GM12878 (cell line): ENCODE measurements around the gene SPRED3. TPM values are rescaled to one million over a fixed set of nuclear protein-coding genes. Genes with fewer than 3 reads are reported as not detected.

Experiments used
- ATAC-seq: fragments of 200-7000 bp; cut with Tn5 transposase; 3 replicates; pipeline ENCODE4 v1.9.1; 2020; ENCODE audit warnings: mild to moderate bottlenecking, moderate library complexity
- BruUV-seq: library from RNA; stranded (reverse); fragments of 400-500 nt; replicated peaks from 2 replicates; lab custom pipeline; 2021; lab: Mats Ljungman, UMichigan
- CTCF ChIA-PET: fragments of 300-600 bp; sonication (Branson Sonifier 250); formaldehyde crosslinking; extraction: SDS; loops from one replicate; lab custom pipeline; 2021; ENCODE audit warnings: inconsistent platforms; lab: Yijun Ruan, JAX
- POLR2A ChIA-PET: fragments of 350-600 bp; formaldehyde crosslinking; extraction: SDS; loops from one replicate; lab custom pipeline; 2021; ENCODE audit warnings: inconsistent platforms; lab: Charles Lee
- RAD21 ChIA-PET: fragments of 300-600 bp; sonication (Branson Sonifier 250); formaldehyde crosslinking; loops from one replicate; lab custom pipeline; 2023; ENCODE audit warnings: antibody characterized with exemption; ENCODE audit not compliant: unreplicated experiment; lab: Charles Lee
- SMC1A ChIA-PET: fragments of 300-600 bp; sonication (Branson Sonifier 250); formaldehyde crosslinking; loops from one replicate; lab custom pipeline; 2023; ENCODE audit not compliant: unreplicated experiment, uncharacterized antibody; lab: Charles Lee
- DNase-seq: peaks from one replicate; pipeline ENCODE4 v3.0.0-alpha.2; 2011; ENCODE audit warnings: low read depth, low spot score
- FAIRE-seq: peaks from 3 replicates; lab custom pipeline; 2011; peaks lifted over from hg19 to GRCh38; lab: Jason Lieb, UNC
- H2AFZ ChIP-seq: 2 replicates; pipeline ENCODE4 v1.6.0; 2011; ENCODE audit warnings: low read depth, low read length, control low read depth; ENCODE audit not compliant: control insufficient read depth
- H3K27ac ChIP-seq: 2 replicates; pipeline ENCODE4 v1.5.1; 2011; ENCODE audit warnings: control low read depth; ENCODE audit not compliant: control insufficient read depth, insufficient read depth
- H3K27me3 ChIP-seq, 2 experiments: replicated peaks in 1 of 2; 2 replicates each; pipeline versions ENCODE4 v1.6.0 to v1.6.1; 2011; ENCODE audit warnings: low read length in 1 of 2; ENCODE audit not compliant: control insufficient read depth in 2 of 2, insufficient read depth in 2 of 2
- H3K36me3 ChIP-seq, 2 experiments: 2 replicates each; pipeline ENCODE4 v1.5.1; 2011; ENCODE audit warnings: low read length in 1 of 2; ENCODE audit not compliant: control insufficient read depth in 2 of 2, insufficient read depth in 2 of 2
- H3K4me1 ChIP-seq: 2 replicates; pipeline ENCODE4 v1.6.1; 2011; ENCODE audit warnings: mild to moderate bottlenecking, low read length, moderate library complexity, mixed read lengths; ENCODE audit not compliant: control insufficient read depth, insufficient read depth
- H3K4me2 ChIP-seq: 2 replicates; pipeline ENCODE4 v1.6.0; 2011; ENCODE audit warnings: control low read depth; ENCODE audit not compliant: control insufficient read depth, insufficient read depth
- H3K4me3 ChIP-seq: fragments of 200-600 bp; sonication (generic); 2 replicates; pipeline ENCODE4 v1.5.1; 2016
- H3K79me2 ChIP-seq: 2 replicates; pipeline ENCODE4 v1.6.0; 2011; ENCODE audit warnings: low read length; ENCODE audit not compliant: control insufficient read depth, insufficient read depth
- H3K9ac ChIP-seq: 2 replicates; pipeline ENCODE4 v1.8.0; 2011; ENCODE audit warnings: low read length, control low read depth, mixed read lengths; ENCODE audit not compliant: control insufficient read depth, insufficient read depth
- H3K9me3 ChIP-seq: replicated peaks from 3 replicates; pipeline ENCODE4 v1.5.1; 2011; ENCODE audit warnings: mild to moderate bottlenecking, low read length; ENCODE audit not compliant: control insufficient read depth, insufficient read depth
- H4K20me1 ChIP-seq: 2 replicates; pipeline ENCODE4 v1.6.0; 2011; ENCODE audit not compliant: control insufficient read depth, insufficient read depth
- CHD2 ChIP-seq: IDR thresholded peaks from 2 replicates; pipeline ENCODE4 v1.6.1; 2011; ENCODE audit warnings: low read depth, low read length, improper control_type of control experiment, borderline replicate concordance
- CREB1 ChIP-seq: IDR thresholded peaks from 2 replicates; pipeline ENCODE4 v1.6.1; 2012; ENCODE audit warnings: low read depth, mild to moderate bottlenecking, inconsistent platforms
- HDAC6 ChIP-seq: fragments of 200-600 bp; sonication (generic); IDR thresholded peaks from one replicate; pipeline ENCODE4 v1.8.0; 2017; ENCODE audit warnings: antibody characterized with exemption; ENCODE audit not compliant: unreplicated experiment
- IKZF2 ChIP-seq, 2 experiments: fragments of 450-650 bp; IDR thresholded peaks; 2 replicates each; pipeline ENCODE4 v1.6.1; 2017; ENCODE audit warnings: mild to moderate bottlenecking in 2 of 2, moderate library complexity in 2 of 2
- MEF2A ChIP-seq: IDR thresholded peaks from 2 replicates; pipeline ENCODE4 v1.6.1; 2011; ENCODE audit warnings: low read depth, mild to moderate bottlenecking, low read length, moderate library complexity; ENCODE audit not compliant: insufficient read depth
- RUNX3 ChIP-seq: IDR thresholded peaks from 2 replicates; pipeline ENCODE4 v1.6.1; 2012; ENCODE audit warnings: low read length, inconsistent platforms
- ZBED1 ChIP-seq: IDR thresholded peaks from 2 replicates; pipeline ENCODE4 v1.6.1; 2016; ENCODE audit warnings: borderline replicate concordance
- ZNF622 ChIP-seq: fragments of 450-650 bp; IDR thresholded peaks from 2 replicates; pipeline ENCODE4 v1.6.1; 2017; ENCODE audit warnings: mild to moderate bottlenecking, inconsistent platforms
- ZSCAN29 ChIP-seq: fragments of 450-650 bp; IDR thresholded peaks from 2 replicates; pipeline ENCODE4 v1.6.1; 2017; ENCODE audit warnings: mild to moderate bottlenecking, moderate library complexity
- WGBS: methylation state at CpG from one replicate; pipeline ENCODE4 v1.1.6; 2016; ENCODE audit warnings: low lambda C conversion rate; ENCODE audit not compliant: insufficient replicate concordance, insufficient coverage; ENCODE audit errors: missing lambda C conversion rate; 5-methylcytosine and 5-hydroxymethylcytosine counted together
- in situ Hi-C: fragments of 300-500 bp; cut with MboI; formaldehyde crosslinking; loops from 9 replicates; pipeline ENCODE4 v1.14.3; 2018; ENCODE audit warnings: mixed read lengths
- intact Hi-C: fragments of 100-400 bp; cut with micrococcal nuclease; formaldehyde crosslinking; loops from one replicate; pipeline ENCODE4 v1.14.2; 2022; ENCODE audit not compliant: unreplicated experiment
- polyA plus RNA-seq, 11 experiments: library from polyadenylated mRNA; depleted of rRNA in 4 of 11; unstranded in 6 of 11; stranded (reverse) in 5 of 11; fragments of >200 nt; fragmentation: Nextera tagmentation in 4 of 11; fragmentation: Illumina TruSeq in 1 of 11; extraction: Ambion mirVana in 4 of 11; extraction: Trizol in 1 of 11; gene quantifications; 1 replicate in 1 of 11; 2 replicates in 10 of 11; pipeline versions ENCODE4 v1.2.1 to v1.2.3, GENCODE V29; 2011 to 2016; ENCODE audit warnings: inconsistent platforms in 2 of 11, missing spikeins in 2 of 11, low read depth in 1 of 11
- total RNA-seq, 4 experiments: library from RNA; depleted of rRNA in 3 of 4; stranded (reverse); fragments of >200 nt in 3 of 4; fragmentation: Illumina TruSeq in 1 of 4; extraction: Trizol in 1 of 4; gene quantifications; 2 replicates each; pipeline versions ENCODE4 v1.2.1 to v1.2.3, GENCODE V29; 2013 to 2021
- TF ChIP-seq, protein P1 (sequence below): IDR thresholded peaks from 2 replicates; pipeline ENCODE4 v1.6.1; 2012; ENCODE audit warnings: low read depth, low read length, improper control_type of control experiment
- TF ChIP-seq, protein P2 (sequence below): fragments of 450-650 bp; formaldehyde crosslinking; IDR thresholded peaks from 2 replicates; pipeline ENCODE4 v1.4.0; 2020; ENCODE audit warnings: mild to moderate bottlenecking, moderate library complexity
- TF ChIP-seq, protein P3 (sequence below): fragments of 450-650 bp; IDR thresholded peaks from 2 replicates; pipeline ENCODE4 v1.6.1; 2016; ENCODE audit warnings: mild to moderate bottlenecking, moderate library complexity, borderline replicate concordance

SPRED3 gene
- total and polyA plus RNA-seq, 10 of the 15 experiments (the other 5 are each of a cell fraction or from before 2014, with no cell fraction given): 0.09 to 1.5 (median 0.31) TPM; not detected in 2

DNA sequence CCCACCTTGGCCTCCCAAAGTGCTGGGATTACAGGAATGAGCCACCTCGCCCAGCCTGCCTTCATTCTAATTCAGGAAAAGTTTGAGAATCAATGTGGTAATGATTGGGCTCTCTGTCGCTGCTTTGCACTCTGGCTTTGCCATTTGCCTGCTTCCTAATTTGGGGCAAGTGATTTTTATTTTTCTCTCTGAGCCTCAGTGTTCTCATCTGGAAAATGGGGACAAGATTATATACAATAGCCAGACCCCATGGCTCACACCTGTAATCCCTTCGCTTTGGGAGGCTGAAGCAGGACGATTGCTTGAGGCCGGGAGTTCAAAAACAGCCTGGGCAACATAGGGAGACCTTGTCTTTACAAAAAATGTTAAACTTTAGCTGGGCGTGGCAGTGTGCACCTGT lies 48.8 kb downstream of the SPRED3 start (continued):
- TF ChIP-seq MEF2A (no peak), CHD2 (no peak), ZSCAN29 (no peak), ZNF622 (no peak)

DNA sequence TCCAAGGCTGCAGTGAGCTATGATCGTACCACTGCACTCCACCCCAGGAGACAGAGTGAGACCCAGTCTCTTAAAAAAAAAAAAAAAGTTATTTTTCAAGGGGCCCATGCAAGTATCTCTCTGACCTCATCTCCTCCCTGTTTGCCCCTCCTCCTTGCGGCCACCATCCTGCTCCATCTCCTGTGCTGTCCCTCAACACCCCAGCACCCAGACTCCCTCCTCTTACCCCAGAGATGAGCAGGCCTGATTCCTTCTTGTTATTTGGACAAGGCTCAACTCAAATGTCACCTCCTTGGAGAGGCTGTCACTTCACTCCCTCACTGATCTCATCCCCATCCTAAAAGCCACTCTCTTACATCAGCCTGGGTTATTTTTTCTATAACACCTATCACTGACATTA lies 49.4 kb downstream of the SPRED3 start:
- Histone ChIP-seq H3K27me3 (no peaks in the 10 kb centered on the region), H3K4me3 (no peak overlapping the region), H3K79me2 (no peaks in the 10 kb centered on the region), H3K9me3 (no peaks in the 10 kb centered on the region), H3K4me2 (no peak overlapping the region), H3K27ac (no peak overlapping the region), H4K20me1 (no peaks in the 10 kb centered on the region), H2AFZ (no peak overlapping the region), H3K36me3 (no peaks in the 10 kb centered on the region), H3K9ac (no peak overlapping the region), H3K4me1 (no peaks in the 10 kb centered on the region)
- RAD21 ChIA-PET: interaction anchor here (0.7 kb wide), 1 partner anchor 64 kb away, joined by 3 read pairs; no protein-coding TSS in a partner anchor
- TF ChIP-seq, protein P1, sequence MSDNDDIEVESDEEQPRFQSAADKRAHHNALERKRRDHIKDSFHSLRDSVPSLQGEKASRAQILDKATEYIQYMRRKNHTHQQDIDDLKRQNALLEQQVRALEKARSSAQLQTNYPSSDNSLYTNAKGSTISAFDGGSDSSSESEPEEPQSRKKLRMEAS: no peak
- TF ChIP-seq CREB1 (no peak), IKZF2 (IDR thresholded peaks at IDR 0.05) (no peak), HDAC6 (no peak), ZBED1 (no peak), ZNF622 (no peak), RUNX3 (no peak)
- TF ChIP-seq, protein P2, sequence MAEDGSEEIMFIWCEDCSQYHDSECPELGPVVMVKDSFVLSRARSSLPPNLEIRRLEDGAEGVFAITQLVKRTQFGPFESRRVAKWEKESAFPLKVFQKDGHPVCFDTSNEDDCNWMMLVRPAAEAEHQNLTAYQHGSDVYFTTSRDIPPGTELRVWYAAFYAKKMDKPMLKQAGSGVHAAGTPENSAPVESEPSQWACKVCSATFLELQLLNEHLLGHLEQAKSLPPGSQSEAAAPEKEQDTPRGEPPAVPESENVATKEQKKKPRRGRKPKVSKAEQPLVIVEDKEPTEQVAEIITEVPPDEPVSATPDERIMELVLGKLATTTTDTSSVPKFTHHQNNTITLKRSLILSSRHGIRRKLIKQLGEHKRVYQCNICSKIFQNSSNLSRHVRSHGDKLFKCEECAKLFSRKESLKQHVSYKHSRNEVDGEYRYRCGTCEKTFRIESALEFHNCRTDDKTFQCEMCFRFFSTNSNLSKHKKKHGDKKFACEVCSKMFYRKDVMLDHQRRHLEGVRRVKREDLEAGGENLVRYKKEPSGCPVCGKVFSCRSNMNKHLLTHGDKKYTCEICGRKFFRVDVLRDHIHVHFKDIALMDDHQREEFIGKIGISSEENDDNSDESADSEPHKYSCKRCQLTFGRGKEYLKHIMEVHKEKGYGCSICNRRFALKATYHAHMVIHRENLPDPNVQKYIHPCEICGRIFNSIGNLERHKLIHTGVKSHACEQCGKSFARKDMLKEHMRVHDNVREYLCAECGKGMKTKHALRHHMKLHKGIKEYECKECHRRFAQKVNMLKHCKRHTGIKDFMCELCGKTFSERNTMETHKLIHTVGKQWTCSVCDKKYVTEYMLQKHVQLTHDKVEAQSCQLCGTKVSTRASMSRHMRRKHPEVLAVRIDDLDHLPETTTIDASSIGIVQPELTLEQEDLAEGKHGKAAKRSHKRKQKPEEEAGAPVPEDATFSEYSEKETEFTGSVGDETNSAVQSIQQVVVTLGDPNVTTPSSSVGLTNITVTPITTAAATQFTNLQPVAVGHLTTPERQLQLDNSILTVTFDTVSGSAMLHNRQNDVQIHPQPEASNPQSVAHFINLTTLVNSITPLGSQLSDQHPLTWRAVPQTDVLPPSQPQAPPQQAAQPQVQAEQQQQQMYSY (CRISPR knock-in tag): no peak
- TF ChIP-seq, protein P3, sequence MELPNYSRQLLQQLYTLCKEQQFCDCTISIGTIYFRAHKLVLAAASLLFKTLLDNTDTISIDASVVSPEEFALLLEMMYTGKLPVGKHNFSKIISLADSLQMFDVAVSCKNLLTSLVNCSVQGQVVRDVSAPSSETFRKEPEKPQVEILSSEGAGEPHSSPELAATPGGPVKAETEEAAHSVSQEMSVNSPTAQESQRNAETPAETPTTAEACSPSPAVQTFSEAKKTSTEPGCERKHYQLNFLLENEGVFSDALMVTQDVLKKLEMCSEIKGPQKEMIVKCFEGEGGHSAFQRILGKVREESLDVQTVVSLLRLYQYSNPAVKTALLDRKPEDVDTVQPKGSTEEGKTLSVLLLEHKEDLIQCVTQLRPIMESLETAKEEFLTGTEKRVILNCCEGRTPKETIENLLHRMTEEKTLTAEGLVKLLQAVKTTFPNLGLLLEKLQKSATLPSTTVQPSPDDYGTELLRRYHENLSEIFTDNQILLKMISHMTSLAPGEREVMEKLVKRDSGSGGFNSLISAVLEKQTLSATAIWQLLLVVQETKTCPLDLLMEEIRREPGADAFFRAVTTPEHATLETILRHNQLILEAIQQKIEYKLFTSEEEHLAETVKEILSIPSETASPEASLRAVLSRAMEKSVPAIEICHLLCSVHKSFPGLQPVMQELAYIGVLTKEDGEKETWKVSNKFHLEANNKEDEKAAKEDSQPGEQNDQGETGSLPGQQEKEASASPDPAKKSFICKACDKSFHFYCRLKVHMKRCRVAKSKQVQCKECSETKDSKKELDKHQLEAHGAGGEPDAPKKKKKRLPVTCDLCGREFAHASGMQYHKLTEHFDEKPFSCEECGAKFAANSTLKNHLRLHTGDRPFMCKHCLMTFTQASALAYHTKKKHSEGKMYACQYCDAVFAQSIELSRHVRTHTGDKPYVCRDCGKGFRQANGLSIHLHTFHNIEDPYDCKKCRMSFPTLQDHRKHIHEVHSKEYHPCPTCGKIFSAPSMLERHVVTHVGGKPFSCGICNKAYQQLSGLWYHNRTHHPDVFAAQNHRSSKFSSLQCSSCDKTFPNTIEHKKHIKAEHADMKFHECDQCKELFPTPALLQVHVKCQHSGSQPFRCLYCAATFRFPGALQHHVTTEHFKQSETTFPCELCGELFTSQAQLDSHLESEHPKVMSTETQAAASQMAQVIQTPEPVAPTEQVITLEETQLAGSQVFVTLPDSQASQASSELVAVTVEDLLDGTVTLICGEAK: no peak
- ATAC-seq (no peak), DNase-seq (no peak), FAIRE-seq (no peak)
- SMC1A ChIA-PET: no interaction called here
- POLR2A ChIA-PET: no interaction called here
- WGBS: 53% methylated on average over 2 of the region's 2 CpGs
- CTCF ChIA-PET: interaction anchor here (0.7 to 2.2 kb wide), 2 partner anchors 35 to 162 kb away, joined by 4 to 6 read pairs; partner anchors contain the start of gene FAM98C
- in situ Hi-C loops (no loop called here), intact Hi-C loops (no loop called here)
- BruUV-seq: no TSS peak
